Activated T-helper 1 cell treated with anti-CD3 and anti-CD28 coated beads, Interleukin-2, amount 50 U/mL, for 16 hours (primary cell): ENCODE data around the gene SLFN12L.

Experiments used
- DNase-seq, 2 donors: peaks; one replicate each; pipeline ENCODE4 v3.0.0-alpha.2; 2020; ENCODE audit warnings: low read depth in 1 of 2, low spot score in 1 of 2

The SLFN12L gene

DNA sequence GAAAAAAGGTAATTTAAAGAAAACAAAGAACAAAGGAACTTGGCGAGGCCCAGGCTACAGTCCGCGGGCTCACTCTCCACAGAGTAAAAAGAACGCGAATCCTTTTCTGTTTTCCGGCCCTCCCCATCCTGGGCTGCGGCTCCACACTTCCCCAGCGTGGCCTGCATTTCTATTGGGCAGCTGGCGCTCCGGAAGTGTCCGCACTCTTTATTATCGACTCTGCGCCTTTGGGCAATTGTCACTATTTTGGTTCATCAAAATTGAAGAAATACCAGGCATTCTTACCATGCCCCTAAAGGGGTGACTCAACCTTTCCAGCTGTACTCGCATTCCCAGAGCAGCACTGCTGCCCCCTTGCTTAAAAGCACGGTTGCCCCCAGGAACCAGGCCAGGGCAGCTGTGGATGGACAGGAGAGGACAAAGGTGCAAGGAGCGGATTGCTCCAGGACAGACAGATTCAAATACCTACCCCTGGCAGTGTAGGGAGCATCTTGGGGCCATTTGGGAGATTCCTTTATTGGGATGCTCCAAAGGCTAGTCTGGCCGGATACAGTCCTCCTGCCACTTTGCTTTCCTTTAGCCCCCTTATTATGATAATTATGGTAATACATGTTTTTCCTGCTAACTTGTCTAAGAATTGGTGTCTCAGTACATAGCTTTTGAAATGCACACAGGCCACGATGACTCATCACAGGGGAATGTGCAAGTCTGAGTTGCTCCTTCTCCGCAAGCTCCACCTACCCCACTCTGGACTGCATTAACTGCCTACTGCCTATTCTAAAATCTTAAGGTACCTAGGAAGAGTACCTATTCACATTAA, 104.2 kb downstream of the SLFN12L start:
- DNase-seq: peak; percentile 35 to 41

- DNase-seq: no peak
Observed at GRCh38 chr17:35432176-35433074, 105.1 kb downstream of the SLFN12L start, which contains the start of gene SLFN12. Gene SLFN12, minus strand, starts transcription at chr17:35432500. Its CDS starts 9,472 bp downstream, at chr17:35423028.

DNA sequence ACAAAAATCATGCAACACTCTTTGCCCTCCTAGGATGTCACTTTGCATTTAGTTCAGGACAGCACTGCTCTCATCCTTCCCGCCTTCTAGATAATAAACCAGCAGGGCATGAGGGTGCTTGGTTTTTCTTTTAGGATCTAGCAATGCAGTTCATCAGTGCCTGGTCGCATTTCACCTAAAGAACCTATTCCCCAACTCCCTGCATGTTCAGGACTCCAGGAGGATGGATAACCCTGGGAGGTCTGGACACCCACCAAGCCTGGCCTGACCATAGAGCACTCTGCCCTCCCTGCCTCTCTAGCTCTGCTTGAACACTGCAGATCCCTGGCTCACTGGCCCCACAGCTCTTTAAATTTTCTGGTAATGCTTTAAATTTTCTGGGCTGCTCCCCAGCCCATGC, 107.8 kb downstream of the SLFN12L start:
- no peak for DNase-seq

DNA sequence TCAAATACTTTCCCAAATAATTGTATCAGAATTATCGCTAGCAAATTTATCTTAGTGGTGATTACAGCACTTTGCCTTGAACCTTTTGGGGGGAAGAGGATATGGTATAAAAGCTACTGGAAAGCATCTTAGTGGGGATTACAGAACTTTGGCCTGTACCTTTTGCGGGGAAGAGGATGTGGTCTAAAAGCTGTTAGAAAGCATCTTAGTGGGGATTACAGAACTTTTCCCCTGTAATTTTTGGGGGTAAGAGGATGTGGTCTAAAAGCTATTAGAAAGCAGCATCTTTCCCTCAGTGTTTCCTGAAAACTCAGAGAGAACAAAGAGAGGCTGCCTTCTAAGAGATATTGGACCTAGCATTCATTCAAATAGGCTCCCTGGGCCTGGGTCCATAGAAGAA, 109.2 kb downstream of the SLFN12L start:
- DNase-seq: no peak

DNA sequence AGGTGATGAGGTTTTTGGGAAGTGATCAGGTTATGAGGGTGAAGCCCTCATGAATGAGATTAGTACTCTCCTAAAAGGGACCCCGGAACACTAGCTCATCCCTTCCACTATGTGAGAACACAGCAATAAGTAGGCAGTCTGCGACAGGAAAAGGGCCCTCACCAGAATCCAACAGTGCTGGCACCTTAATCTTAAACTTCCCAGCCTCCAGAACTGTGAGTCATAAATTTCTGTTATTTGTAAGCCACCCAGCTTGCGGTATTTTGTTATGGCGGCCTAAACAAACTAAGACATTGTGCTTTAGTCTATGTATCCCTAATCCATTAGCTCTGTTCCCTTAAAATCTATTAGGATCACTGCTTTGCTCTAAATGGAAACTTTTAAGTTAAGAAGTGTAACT, 113.7 kb downstream of the SLFN12L start:
- DNase-seq: no peak
